ENCODE measurements around the gene ASPN. TPM values are rescaled to one million over a fixed set of nuclear protein-coding genes. Genes with fewer than 3 reads are reported as not detected.

The ASPN gene
- total and polyA plus RNA-seq, 2 donors (not counting 3 experiments of a cell fraction or from before 2014, with no cell fraction given) = not detected

DNA sequence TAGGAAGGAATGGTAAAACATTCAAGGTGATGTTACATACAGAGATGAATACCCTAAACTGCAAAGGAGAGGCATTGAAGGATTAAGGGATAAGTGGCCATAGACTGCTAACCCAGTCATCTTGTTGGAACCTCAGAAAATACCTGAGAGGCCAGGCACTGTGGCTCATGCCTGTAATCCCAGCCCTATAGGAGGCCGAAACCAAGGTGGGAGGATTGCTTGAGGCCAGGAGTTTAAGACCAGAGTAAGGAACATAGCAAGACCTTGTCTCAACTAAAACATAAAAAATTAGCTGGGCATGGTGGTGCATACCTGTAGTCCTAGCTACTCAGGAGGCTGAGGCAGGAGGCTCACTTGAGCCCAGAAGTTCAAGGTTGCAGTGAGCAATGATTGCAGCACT is 42.6 kb upstream of the ASPN start:
- Histone ChIP-seq H3K27ac (ENCODE audit: insufficient read depth, low read depth, low read length) (no peak overlapping the region), H3K27me3 (ENCODE audit: control insufficient read depth in 2 of 2, insufficient read depth in 2 of 2, low read length in 2 of 2) (no peaks in the 10 kb centered on the region), H3K9ac (replicated peaks; ENCODE audit: extremely low read depth, insufficient read depth, low read length) (no peak overlapping the region), H3K79me2 (ENCODE audit: control insufficient read depth, insufficient read depth, low read length) (no peaks in the 10 kb centered on the region), H3K4me2 (ENCODE audit: insufficient read depth, low read length) (no peak overlapping the region), H2AFZ (ENCODE audit: low read depth, low read length) (no peak overlapping the region), H3K4me1 (ENCODE audit: control insufficient read depth, extremely low read depth, insufficient read depth, low read length) (no peaks in the 10 kb centered on the region), H3K36me3 (ENCODE audit: control insufficient read depth in 2 of 2, extremely low read depth in 1 of 2, insufficient read depth in 2 of 2, low read length in 2 of 2) (no peaks in the 10 kb centered on the region), H3K4me3 (replicated peaks in 1 of 3; ENCODE audit: insufficient read depth in 1 of 3, low read depth in 1 of 3, low read length in 3 of 3) (no peak overlapping the region), H3K9me1 (replicated peaks; ENCODE audit: control insufficient read depth, extremely low read depth, insufficient read depth, low read length) (no peaks in the 10 kb centered on the region), H4K20me1 (replicated peaks; ENCODE audit: control insufficient read depth, extremely low read depth, insufficient read depth, low read length) (no peaks in the 10 kb centered on the region), H3K9me3 (replicated peaks; ENCODE audit: control insufficient read depth, insufficient read depth, low read length) (no peaks in the 10 kb centered on the region)
- ChIA-PET POLR2A (no interaction called here), CTCF (no interaction called here)
- dilution Hi-C loops (cut with MboI; ENCODE audit: extremely low pct_ligation_motif_present, low sequenced_read_pairs) (no loop called here), intact Hi-C loops (cut with micrococcal nuclease) (no loop called here)
- BruUV-seq (replicated peaks) = no TSS peak
- DNase-seq (ENCODE audit: low read depth, low spot score) (no peak), FAIRE-seq (no peak)
- TF ChIP-seq FOS (IDR thresholded peaks at IDR 0.05; ENCODE audit: borderline replicate concordance, insufficient read depth, low read length) (no peak), MYC (IDR thresholded peaks at IDR 0.05; ENCODE audit: low read depth, low read length) (no peak), POLR2A (IDR thresholded peaks at IDR 0.05; ENCODE audit: low read depth, low read length) (no peak), GATA2 (IDR thresholded peaks at IDR 0.05; ENCODE audit: insufficient read depth, insufficient read length, low read depth, low read length) (no peak), EZH2 (IDR thresholded peaks at IDR 0.05; ENCODE audit: borderline replicate concordance, low read depth, low read length, severe bottlenecking) (no peak)

DNA sequence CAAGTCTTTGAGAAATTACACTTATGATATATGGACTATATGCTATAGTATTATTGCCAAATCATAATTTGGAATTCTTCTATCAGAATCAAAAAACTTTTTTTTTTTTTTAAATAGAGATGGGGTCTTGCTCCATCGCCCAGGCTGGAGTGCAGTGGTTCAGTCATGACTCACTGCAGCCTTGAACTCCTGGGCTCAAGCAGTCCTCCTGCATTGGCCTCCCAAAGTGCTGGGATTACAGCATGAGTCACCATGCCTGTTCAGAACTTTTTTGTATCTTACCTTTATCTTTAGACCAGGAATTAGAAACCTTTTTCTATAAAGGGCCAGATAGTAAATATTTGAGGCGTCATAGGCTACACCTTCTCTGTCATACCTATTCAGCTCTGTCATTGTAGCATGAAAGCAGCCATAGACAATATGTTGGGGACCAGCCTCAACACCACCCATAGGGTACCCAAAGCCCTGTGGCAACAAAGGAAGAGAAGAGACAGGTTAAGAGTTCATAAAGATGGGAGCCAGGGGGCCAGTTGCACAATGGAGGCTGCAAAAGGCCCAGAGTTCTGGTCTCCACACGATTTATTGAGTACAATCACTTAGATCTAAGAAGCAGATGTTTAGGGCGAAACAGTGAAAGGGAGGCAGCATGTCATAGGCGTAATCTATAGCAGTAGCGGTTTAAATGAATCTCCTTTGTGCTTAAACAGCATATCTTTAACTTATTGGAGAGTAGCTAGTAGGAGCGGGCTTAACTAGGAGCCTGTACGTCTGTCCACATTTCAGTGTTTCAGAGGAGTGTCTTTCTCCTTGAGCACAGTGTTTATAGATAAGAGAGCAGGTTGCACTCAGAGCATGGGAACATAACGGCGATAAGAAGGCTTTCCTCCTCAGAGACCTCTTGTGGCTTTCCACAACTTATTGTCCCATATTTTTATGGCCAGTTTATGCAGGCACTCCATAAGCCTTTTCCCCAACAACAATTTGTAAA is 41.0 kb upstream of the ASPN start:
- H3K27me3 ChIP-seq (ENCODE audit: control insufficient read depth in 2 of 2, insufficient read depth in 2 of 2, low read length in 2 of 2) = no peaks in the 10 kb centered on the region
- POLR2A ChIA-PET = no interaction called here
- intact Hi-C loops (cut with micrococcal nuclease) (no loop called here), dilution Hi-C loops (cut with MboI; ENCODE audit: extremely low pct_ligation_motif_present, low sequenced_read_pairs) (no loop called here)
- DNase-seq (ENCODE audit: low read depth, low spot score) (no peak), FAIRE-seq (no peak)
- TF ChIP-seq POLR2AphosphoS5 (IDR thresholded peaks at IDR 0.05; ENCODE audit: insufficient read depth, low read depth, low read length) = no peak
- TF ChIP-seq GATA2 (IDR thresholded peaks at IDR 0.05; ENCODE audit: insufficient read depth, insufficient read length, low read depth, low read length) = no peak
- no peak for TF ChIP-seq POLR2A (IDR thresholded peaks at IDR 0.05; ENCODE audit: low read depth, low read length)
- TF ChIP-seq FOS (IDR thresholded peaks at IDR 0.05; ENCODE audit: borderline replicate concordance, insufficient read depth, low read length) = no peak
- TF ChIP-seq, protein P1, sequence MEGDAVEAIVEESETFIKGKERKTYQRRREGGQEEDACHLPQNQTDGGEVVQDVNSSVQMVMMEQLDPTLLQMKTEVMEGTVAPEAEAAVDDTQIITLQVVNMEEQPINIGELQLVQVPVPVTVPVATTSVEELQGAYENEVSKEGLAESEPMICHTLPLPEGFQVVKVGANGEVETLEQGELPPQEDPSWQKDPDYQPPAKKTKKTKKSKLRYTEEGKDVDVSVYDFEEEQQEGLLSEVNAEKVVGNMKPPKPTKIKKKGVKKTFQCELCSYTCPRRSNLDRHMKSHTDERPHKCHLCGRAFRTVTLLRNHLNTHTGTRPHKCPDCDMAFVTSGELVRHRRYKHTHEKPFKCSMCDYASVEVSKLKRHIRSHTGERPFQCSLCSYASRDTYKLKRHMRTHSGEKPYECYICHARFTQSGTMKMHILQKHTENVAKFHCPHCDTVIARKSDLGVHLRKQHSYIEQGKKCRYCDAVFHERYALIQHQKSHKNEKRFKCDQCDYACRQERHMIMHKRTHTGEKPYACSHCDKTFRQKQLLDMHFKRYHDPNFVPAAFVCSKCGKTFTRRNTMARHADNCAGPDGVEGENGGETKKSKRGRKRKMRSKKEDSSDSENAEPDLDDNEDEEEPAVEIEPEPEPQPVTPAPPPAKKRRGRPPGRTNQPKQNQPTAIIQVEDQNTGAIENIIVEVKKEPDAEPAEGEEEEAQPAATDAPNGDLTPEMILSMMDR (IDR thresholded peaks at IDR 0.05; ENCODE audit: extremely low read depth in 1 of 2, insufficient read depth in 1 of 2, low read depth in 1 of 2, low read length in 2 of 2) = no peak
- H3K9me1 ChIP-seq (replicated peaks; ENCODE audit: control insufficient read depth, extremely low read depth, insufficient read depth, low read length) = no peaks in the 10 kb centered on the region
- no peak overlapping the region for H3K27ac ChIP-seq (ENCODE audit: insufficient read depth, low read depth, low read length)
- no peaks in the 10 kb centered on the region for H4K20me1 ChIP-seq (replicated peaks; ENCODE audit: control insufficient read depth, extremely low read depth, insufficient read depth, low read length)
- BruUV-seq (replicated peaks) = no TSS peak
- no peaks in the 10 kb centered on the region for H3K36me3 ChIP-seq (ENCODE audit: control insufficient read depth in 2 of 2, extremely low read depth in 1 of 2, insufficient read depth in 2 of 2, low read length in 2 of 2)
- H3K9ac ChIP-seq (replicated peaks; ENCODE audit: extremely low read depth, insufficient read depth, low read length) = no peak overlapping the region
- H3K4me3 ChIP-seq (replicated peaks in 1 of 3; ENCODE audit: insufficient read depth in 1 of 3, low read depth in 1 of 3, low read length in 3 of 3) = no peak overlapping the region
- H3K79me2 ChIP-seq (ENCODE audit: control insufficient read depth, insufficient read depth, low read length) = no peaks in the 10 kb centered on the region
- no peak overlapping the region for H3K4me2 ChIP-seq (ENCODE audit: insufficient read depth, low read length)
- H3K4me1 ChIP-seq (ENCODE audit: control insufficient read depth, extremely low read depth, insufficient read depth, low read length) = no peaks in the 10 kb centered on the region
- H2AFZ ChIP-seq (ENCODE audit: low read depth, low read length) = no peak overlapping the region
- CTCF ChIA-PET = interaction anchor here (0.5 kb wide), 1 partner anchor 1919 kb away, joined by 3 read pairs; no protein-coding TSS in a partner anchor
- no peaks in the 10 kb centered on the region for H3K9me3 ChIP-seq (replicated peaks; ENCODE audit: control insufficient read depth, insufficient read depth, low read length)

Data from endothelial cell of umbilical vein (primary cell).